Osteocyte (in vitro differentiated cells): ENCODE results near the gene UGT1A3. TPM values are rescaled to one million over a fixed set of nuclear protein-coding genes. Genes with fewer than 3 reads are reported as not detected.

ENCODE experiments used
- DNase-seq: peaks from one replicate; pipeline ENCODE4 v3.0.0; 2021; ENCODE audit warnings: mixed read lengths; ENCODE audit not compliant: unreplicated experiment; ENCODE audit errors: extremely low spot score
- H3K27ac Mint-ChIP-seq: one replicate; pipeline ENCODE4 v1.8.0; 2021; ENCODE audit warnings: mild to moderate bottlenecking, mixed read lengths; ENCODE audit not compliant: unreplicated experiment
- H3K27me3 Mint-ChIP-seq: one replicate; pipeline ENCODE4 v1.8.0; 2021; ENCODE audit warnings: mixed read lengths; ENCODE audit not compliant: unreplicated experiment
- H3K36me3 Mint-ChIP-seq: one replicate; pipeline ENCODE4 v1.8.0; 2021; ENCODE audit warnings: mixed read lengths; ENCODE audit not compliant: unreplicated experiment
- H3K4me1 Mint-ChIP-seq: one replicate; pipeline ENCODE4 v1.8.0; 2021; ENCODE audit warnings: mixed read lengths; ENCODE audit not compliant: unreplicated experiment
- H3K4me3 Mint-ChIP-seq: one replicate; pipeline ENCODE4 v1.8.0; 2021; ENCODE audit warnings: mild to moderate bottlenecking, moderate library complexity, mixed read lengths; ENCODE audit not compliant: unreplicated experiment
- H3K9me3 Mint-ChIP-seq: one replicate; pipeline ENCODE4 v1.8.0; 2021; ENCODE audit warnings: mixed read lengths; ENCODE audit not compliant: unreplicated experiment
- CTCF ChIP-seq: fragments of 200-600 bp; sonication (generic); IDR thresholded peaks from 2 replicates; pipeline ENCODE4 v1.5.0; 2021; ENCODE audit warnings: antibody characterized with exemption, mild to moderate bottlenecking, moderate library complexity
- long read RNA-seq: library from polyadenylated mRNA; unstranded; transcript quantifications from one replicate; pipeline ENCODE4 v2.0.0, GENCODE V29; 2021
- total RNA-seq: library from RNA; stranded (reverse); gene quantifications from 2 replicates; pipeline ENCODE4 v1.2.1, GENCODE V29; 2021

Gene UGT1A3
- not detected in 2 replicates for total RNA-seq
- long read RNA-seq: 0 reads

- Mint-ChIP-seq H3K9me3 (peaks cover 5% of the 10 kb centered on the region), H3K4me3 (no peak within 1 kb of the TSS), H3K36me3 (no peaks in the 10 kb centered on the region), H3K4me1 (no peaks in the 10 kb centered on the region), H3K27ac (no peak within 1 kb of the TSS), H3K27me3 (peaks cover 43% of the 10 kb centered on the region)
- no peak for TF ChIP-seq CTCF
- no peak for DNase-seq
These were observed at the start of gene UGT1A3 for GRCh38 chr2:233728723-233729301. UGT1A3 (plus strand) TSS chr2:233729042; CDS start chr2:233729127, 85 bp downstream.

GRCh38 chr2:233679196-233679595, 49.6 kb upstream of the UGT1A3 start:
- peaks cover 4% of the 10 kb centered on the region for H3K4me1 Mint-ChIP-seq
- H3K4me3 Mint-ChIP-seq: no peak overlapping the region
- H3K36me3 Mint-ChIP-seq: no peaks in the 10 kb centered on the region
- no peaks in the 10 kb centered on the region for H3K9me3 Mint-ChIP-seq
- peaks cover 9% of the 10 kb centered on the region for H3K27me3 Mint-ChIP-seq
- no peak overlapping the region for H3K27ac Mint-ChIP-seq
- TF ChIP-seq CTCF: no peak
- DNase-seq: no peak

DNA sequence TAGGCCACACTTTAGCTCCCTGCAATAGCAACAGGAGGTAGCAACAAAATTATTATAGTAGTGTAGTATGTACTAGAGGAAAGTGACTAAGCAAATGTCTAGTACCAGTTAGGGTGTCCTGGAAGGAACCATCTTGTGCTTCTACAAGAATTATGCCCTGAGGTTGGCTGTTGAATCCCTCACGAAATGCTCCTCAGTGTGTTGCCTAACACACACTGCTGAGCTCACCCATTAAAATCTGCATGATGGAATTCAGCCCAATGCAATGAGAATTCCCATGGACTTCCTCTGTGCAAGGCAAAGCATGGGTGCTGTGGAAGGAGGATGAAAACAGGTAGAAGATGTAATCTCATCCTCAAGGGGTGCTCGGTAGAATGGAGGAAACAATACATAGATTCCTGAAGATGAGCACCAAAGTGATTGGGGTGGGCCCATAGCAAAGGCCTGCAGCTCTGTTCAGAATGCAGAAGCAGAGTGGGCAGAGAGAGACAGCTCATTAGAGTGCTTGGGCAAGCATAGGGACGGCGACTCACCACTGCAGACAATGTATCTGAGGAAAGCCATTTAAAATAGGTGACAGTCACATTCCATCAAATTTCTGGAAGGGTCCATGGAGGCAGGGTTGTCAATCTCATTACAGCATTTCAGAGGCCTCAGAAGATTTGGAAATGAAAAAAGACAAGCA, 48.3 kb upstream of the UGT1A3 start:
- TF ChIP-seq CTCF: no peak
- Mint-ChIP-seq H3K27me3 (peaks cover 9% of the 10 kb centered on the region), H3K4me1 (peaks cover 4% of the 10 kb centered on the region), H3K36me3 (no peaks in the 10 kb centered on the region), H3K27ac (no peak overlapping the region), H3K4me3 (no peak overlapping the region), H3K9me3 (no peaks in the 10 kb centered on the region)
- no peak for DNase-seq

GRCh38 chr2:233681521-233682099, 47.2 kb upstream of the UGT1A3 start, which contains the start of gene UGT1A7:
UGT1A7 (plus strand) TSS chr2:233681901; CDS start chr2:233681938, 37 bp downstream.
- Mint-ChIP-seq H3K27ac (no peak within 1 kb of the TSS), H3K27me3 (peaks cover 13% of the 10 kb centered on the region), H3K4me3 (no peak within 1 kb of the TSS), H3K36me3 (no peaks in the 10 kb centered on the region), H3K9me3 (no peaks in the 10 kb centered on the region), H3K4me1 (no peaks in the 10 kb centered on the region)
- DNase-seq: no peak
- TF ChIP-seq CTCF: no peak

DNA sequence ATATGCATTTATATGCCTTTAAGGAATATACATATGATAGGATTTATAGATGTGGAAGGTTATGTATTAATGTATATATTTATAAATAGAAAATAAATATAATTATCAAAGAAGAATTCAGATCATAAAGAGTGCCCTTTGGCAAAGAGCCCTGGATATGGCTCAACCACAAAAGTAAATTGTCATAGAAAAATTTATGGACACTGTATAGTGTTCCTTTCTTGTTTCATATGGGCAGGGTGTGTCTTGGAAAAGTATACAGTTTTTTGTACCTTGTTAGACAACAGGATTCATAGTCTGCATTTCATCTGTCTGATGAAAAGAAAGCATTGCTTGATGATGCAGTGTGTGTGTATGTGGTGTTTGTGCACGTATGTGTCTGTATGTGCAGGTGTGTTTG, 44.2 kb upstream of the UGT1A3 start:
- H3K36me3 Mint-ChIP-seq: no peaks in the 10 kb centered on the region
- no peaks in the 10 kb centered on the region for H3K4me1 Mint-ChIP-seq
- peaks cover 4% of the 10 kb centered on the region for H3K9me3 Mint-ChIP-seq
- H3K27me3 Mint-ChIP-seq: peaks cover 19% of the 10 kb centered on the region
- no peak for TF ChIP-seq CTCF
- DNase-seq: no peak
- H3K4me3 Mint-ChIP-seq: no peak overlapping the region
- no peak overlapping the region for H3K27ac Mint-ChIP-seq
